ENCODE results near the gene PROX1. TPM values are rescaled to one million over a fixed set of nuclear protein-coding genes. Genes with fewer than 3 reads are reported as not detected.

The PROX1 gene
- total RNA-seq, 1 experiment from 2014 or later, result 3.8 TPM

DNA sequence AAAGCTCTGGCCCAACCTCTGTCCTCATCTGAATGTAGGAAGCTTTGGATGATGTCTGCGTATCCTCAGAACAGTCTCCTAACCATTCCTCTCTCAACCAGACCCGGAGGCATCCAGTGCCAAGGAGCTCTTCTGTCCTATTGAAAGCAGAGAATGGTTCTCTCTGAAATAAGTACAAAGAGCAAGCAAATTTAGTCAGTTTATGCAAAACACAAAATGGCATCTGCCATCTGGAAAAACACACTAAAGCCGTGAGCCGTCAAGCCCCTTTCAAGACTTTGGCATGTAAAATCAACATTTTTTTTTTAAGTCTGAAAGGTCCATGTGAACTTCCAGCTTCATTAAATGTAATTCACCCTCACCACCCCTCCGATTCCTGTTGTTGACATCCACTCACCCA lies 21.7 kb upstream of the PROX1 start:
- peaks cover 6% of the 10 kb centered on the region for H3K9me3 Mint-ChIP-seq
- H3K4me3 Mint-ChIP-seq, result no peak overlapping the region
- H3K27me3 Mint-ChIP-seq (ENCODE audit: low read depth), result peaks cover 4% of the 10 kb centered on the region; the same call in 1 of the 2 replicates
- no peak for ATAC-seq
- H3K4me1 Mint-ChIP-seq, result no peaks in the 10 kb centered on the region
- H3K27ac Mint-ChIP-seq, result no peak overlapping the region
- H3K36me3 Mint-ChIP-seq, result no peaks in the 10 kb centered on the region
- CTCF ChIA-PET, result no interaction called here
- no peak for DNase-seq (ENCODE audit: low spot score)
- POLR2A ChIA-PET, result no interaction called here
- TF ChIP-seq GABPB1 (CRISPR knock-in tag; IDR thresholded peaks at IDR 0.05), result no peak
- no peak for TF ChIP-seq ZNF317 (CRISPR knock-in tag; IDR thresholded peaks at IDR 0.05; ENCODE audit: borderline replicate concordance, low read depth)
- no peak for TF ChIP-seq TEAD4 (CRISPR knock-in tag; IDR thresholded peaks at IDR 0.05)
- TF ChIP-seq ZNF263 (CRISPR knock-in tag; IDR thresholded peaks at IDR 0.05; ENCODE audit: low read depth), result no peak
- TF ChIP-seq, protein P1, sequence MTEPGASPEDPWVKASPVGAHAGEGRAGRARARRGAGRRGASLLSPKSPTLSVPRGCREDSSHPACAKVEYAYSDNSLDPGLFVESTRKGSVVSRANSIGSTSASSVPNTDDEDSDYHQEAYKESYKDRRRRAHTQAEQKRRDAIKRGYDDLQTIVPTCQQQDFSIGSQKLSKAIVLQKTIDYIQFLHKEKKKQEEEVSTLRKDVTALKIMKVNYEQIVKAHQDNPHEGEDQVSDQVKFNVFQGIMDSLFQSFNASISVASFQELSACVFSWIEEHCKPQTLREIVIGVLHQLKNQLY (CRISPR knock-in tag; IDR thresholded peaks at IDR 0.05), result no peak
- TF ChIP-seq, protein P2, sequence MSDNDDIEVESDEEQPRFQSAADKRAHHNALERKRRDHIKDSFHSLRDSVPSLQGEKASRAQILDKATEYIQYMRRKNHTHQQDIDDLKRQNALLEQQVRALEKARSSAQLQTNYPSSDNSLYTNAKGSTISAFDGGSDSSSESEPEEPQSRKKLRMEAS (CRISPR knock-in tag; IDR thresholded peaks at IDR 0.05), result no peak
- no peak for TF ChIP-seq USF1 (CRISPR knock-in tag; IDR thresholded peaks at IDR 0.05)
- TF ChIP-seq CREB1 (CRISPR knock-in tag; IDR thresholded peaks at IDR 0.05), result no peak
- no peak for TF ChIP-seq EMX1 (CRISPR knock-in tag; IDR thresholded peaks at IDR 0.05)
- no peak for TF ChIP-seq GRHL2 (CRISPR knock-in tag; IDR thresholded peaks at IDR 0.05; ENCODE audit: insufficient replicate concordance, severe bottlenecking)
- TF ChIP-seq ZNF416 (CRISPR knock-in tag; IDR thresholded peaks at IDR 0.05), result no peak
- TF ChIP-seq, protein P3, sequence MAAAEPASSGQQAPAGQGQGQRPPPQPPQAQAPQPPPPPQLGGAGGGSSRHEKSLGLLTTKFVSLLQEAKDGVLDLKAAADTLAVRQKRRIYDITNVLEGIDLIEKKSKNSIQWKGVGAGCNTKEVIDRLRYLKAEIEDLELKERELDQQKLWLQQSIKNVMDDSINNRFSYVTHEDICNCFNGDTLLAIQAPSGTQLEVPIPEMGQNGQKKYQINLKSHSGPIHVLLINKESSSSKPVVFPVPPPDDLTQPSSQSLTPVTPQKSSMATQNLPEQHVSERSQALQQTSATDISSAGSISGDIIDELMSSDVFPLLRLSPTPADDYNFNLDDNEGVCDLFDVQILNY (CRISPR knock-in tag; IDR thresholded peaks at IDR 0.05), result no peak
- TF ChIP-seq MXD4 (CRISPR knock-in tag; IDR thresholded peaks at IDR 0.05; ENCODE audit: borderline replicate concordance), result no peak
- no peak for TF ChIP-seq ZNF219 (CRISPR knock-in tag; IDR thresholded peaks at IDR 0.05; ENCODE audit: borderline replicate concordance)
- no peak for TF ChIP-seq JUN (CRISPR knock-in tag; IDR thresholded peaks at IDR 0.05)
- TF ChIP-seq ATF1 (CRISPR knock-in tag; IDR thresholded peaks at IDR 0.05), result no peak
- no peak for TF ChIP-seq TCF7 (CRISPR knock-in tag; IDR thresholded peaks at IDR 0.05; ENCODE audit: low read depth)
- TF ChIP-seq ZNF232 (CRISPR knock-in tag; IDR thresholded peaks at IDR 0.05), result no peak

- ChIA-PET POLR2A (no interaction called here), CTCF (no interaction called here)
- no peak overlapping the region for H3K27ac Mint-ChIP-seq
- H3K36me3 Mint-ChIP-seq, result no peaks in the 10 kb centered on the region
- DNase-seq (ENCODE audit: low spot score) (no peak), ATAC-seq (no peak)
- H3K27me3 Mint-ChIP-seq (ENCODE audit: low read depth), result peaks cover 4% of the 10 kb centered on the region; the same call in 1 of the 2 replicates
- no peak overlapping the region for H3K4me3 Mint-ChIP-seq
- H3K4me1 Mint-ChIP-seq, result no peaks in the 10 kb centered on the region
- no peaks in the 10 kb centered on the region for H3K9me3 Mint-ChIP-seq
- TF ChIP-seq HMGXB4 (CRISPR knock-in tag; IDR thresholded peaks at IDR 0.05) (no peak), ZNF423 (CRISPR knock-in tag; IDR thresholded peaks at IDR 0.05) (no peak), GABPB1 (CRISPR knock-in tag; IDR thresholded peaks at IDR 0.05) (no peak), PRRX2 (CRISPR knock-in tag; IDR thresholded peaks at IDR 0.05) (no peak), AR (CRISPR knock-in tag; IDR thresholded peaks at IDR 0.05) (no peak), TCF7 (CRISPR knock-in tag; IDR thresholded peaks at IDR 0.05; ENCODE audit: low read depth) (no peak), ZNF263 (CRISPR knock-in tag; IDR thresholded peaks at IDR 0.05; ENCODE audit: low read depth) (no peak), CREM (CRISPR knock-in tag; IDR thresholded peaks at IDR 0.05) (no peak), RELA (CRISPR knock-in tag; IDR thresholded peaks at IDR 0.05; ENCODE audit: borderline replicate concordance) (no peak), ESRRA (CRISPR knock-in tag; IDR thresholded peaks at IDR 0.05; ENCODE audit: borderline replicate concordance) (no peak), ZNF219 (CRISPR knock-in tag; IDR thresholded peaks at IDR 0.05; ENCODE audit: borderline replicate concordance) (no peak)
- TF ChIP-seq, protein P4, sequence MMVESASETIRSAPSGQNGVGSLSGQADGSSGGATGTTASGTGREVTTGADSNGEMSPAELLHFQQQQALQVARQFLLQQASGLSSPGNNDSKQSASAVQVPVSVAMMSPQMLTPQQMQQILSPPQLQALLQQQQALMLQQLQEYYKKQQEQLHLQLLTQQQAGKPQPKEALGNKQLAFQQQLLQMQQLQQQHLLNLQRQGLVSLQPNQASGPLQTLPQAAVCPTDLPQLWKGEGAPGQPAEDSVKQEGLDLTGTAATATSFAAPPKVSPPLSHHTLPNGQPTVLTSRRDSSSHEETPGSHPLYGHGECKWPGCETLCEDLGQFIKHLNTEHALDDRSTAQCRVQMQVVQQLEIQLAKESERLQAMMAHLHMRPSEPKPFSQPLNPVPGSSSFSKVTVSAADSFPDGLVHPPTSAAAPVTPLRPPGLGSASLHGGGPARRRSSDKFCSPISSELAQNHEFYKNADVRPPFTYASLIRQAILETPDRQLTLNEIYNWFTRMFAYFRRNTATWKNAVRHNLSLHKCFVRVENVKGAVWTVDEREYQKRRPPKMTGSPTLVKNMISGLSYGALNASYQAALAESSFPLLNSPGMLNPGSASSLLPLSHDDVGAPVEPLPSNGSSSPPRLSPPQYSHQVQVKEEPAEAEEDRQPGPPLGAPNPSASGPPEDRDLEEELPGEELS (CRISPR knock-in tag; IDR thresholded peaks at IDR 0.05), result no peak
Measured at GRCh38 chr1:213968146-213968825, 19.5 kb upstream of the PROX1 start.

Measured in WTC11 (cell line).